Upper lobe of left lung (tissue), 4 donors: ENCODE measurements around the gene PPRC1.

Source experiments
- POLR2A ChIP-seq, 4 donors: fragments of 450-650 bp; IDR thresholded peaks; one replicate each; pipeline ENCODE4 v1.5.1; 2016 to 2017; ENCODE audit warnings: antibody characterized with exemption in 4 of 4, mild to moderate bottlenecking in 2 of 4
- TF ChIP-seq, protein P1 (sequence below), 6 experiments: fragments of 450-650 bp in 4 of 6; fragments of 200-600 bp in 2 of 6; sonication (generic) in 2 of 6; IDR thresholded peaks; one replicate each; pipeline ENCODE4 v1.5.1; 2016 to 2019; ENCODE audit warnings: antibody characterized with exemption in 6 of 6

DNA sequence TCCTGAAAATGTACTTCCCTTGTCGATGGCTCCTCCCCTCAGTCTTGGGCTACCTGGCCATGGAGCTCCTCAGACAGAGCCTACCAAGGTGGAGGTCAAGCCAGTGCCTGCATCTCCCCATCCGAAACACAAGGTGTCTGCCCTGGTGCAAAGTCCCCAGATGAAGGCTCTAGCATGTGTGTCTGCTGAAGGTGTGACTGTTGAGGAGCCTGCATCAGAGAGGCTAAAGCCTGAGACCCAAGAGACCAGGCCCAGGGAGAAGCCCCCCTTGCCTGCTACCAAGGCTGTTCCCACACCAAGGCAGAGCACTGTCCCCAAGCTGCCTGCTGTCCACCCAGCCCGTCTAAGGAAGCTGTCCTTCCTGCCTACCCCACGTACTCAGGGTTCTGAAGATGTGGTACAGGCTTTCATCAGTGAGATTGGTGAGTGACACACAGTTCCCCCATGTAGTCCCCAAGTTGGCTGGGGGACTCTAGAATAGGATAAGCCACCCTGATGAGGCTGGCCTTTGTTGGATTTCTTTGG is 8.8 kb downstream of the PPRC1 start:
- TF ChIP-seq, protein P1, sequence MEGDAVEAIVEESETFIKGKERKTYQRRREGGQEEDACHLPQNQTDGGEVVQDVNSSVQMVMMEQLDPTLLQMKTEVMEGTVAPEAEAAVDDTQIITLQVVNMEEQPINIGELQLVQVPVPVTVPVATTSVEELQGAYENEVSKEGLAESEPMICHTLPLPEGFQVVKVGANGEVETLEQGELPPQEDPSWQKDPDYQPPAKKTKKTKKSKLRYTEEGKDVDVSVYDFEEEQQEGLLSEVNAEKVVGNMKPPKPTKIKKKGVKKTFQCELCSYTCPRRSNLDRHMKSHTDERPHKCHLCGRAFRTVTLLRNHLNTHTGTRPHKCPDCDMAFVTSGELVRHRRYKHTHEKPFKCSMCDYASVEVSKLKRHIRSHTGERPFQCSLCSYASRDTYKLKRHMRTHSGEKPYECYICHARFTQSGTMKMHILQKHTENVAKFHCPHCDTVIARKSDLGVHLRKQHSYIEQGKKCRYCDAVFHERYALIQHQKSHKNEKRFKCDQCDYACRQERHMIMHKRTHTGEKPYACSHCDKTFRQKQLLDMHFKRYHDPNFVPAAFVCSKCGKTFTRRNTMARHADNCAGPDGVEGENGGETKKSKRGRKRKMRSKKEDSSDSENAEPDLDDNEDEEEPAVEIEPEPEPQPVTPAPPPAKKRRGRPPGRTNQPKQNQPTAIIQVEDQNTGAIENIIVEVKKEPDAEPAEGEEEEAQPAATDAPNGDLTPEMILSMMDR (IDR thresholded peaks at IDR 0.05), result no peak
- TF ChIP-seq POLR2A (IDR thresholded peaks at IDR 0.05), result no peak
